HG03342 (cell line): ENCODE results near the gene NHSL2.
A peak's percentile ranks its signal among the peaks of the same experiment; 100 is the strongest.

Experiments
- ATAC-seq: cut with Tn5 transposase; IDR thresholded peaks from one replicate; pipeline ENCODE4 v1.9.1; 2021; ENCODE audit warnings: mild to moderate bottlenecking, moderate library complexity; ENCODE audit not compliant: unreplicated experiment

The NHSL2 gene

GRCh38 chrX:72102126-72102525 is 191.5 kb downstream of the NHSL2 start:
- no peak for ATAC-seq

GRCh38 chrX:72102760-72103159 is 192.1 kb downstream of the NHSL2 start:
- ATAC-seq, result no peak

DNA sequence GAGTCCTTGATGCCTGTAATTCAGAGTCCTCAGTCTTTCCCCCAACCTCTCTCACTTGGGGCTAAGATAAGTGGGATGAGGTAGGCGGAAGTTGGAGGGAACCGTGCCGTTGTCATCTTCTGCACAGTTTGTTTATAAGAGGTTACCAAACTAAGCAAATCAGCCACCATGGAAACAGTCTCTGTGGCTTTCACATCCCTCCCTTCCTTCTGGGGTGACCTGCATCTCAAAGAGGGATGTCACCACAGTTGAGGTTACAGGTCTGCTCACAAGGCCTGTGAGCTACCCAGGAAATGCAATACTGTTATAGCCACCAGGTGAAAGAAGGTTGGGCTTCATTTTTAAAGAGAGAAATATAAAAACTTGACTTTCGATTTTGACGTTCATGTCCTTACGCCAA is 194.8 kb downstream of the NHSL2 start:
- peak; percentile 63 for ATAC-seq

DNA sequence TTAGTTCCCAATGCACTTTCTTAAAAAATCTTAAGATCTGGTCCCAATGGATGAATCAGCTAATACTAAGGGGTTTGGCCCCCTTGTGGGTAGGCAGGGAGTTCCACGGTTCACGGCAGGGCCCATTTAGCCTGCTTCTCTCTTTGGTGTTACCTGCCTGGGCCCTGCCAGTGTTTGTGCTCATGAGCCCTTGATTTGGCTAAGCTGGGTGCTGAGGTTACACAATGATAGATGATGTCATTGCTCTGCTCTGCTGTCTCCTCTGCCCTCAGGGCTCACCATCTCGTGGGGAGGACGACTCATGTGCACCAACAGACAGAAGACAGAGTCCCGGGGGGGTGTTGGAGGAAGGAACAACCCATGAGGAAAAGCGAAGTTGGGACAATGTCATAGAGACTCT is 196.7 kb downstream of the NHSL2 start:
- no peak for ATAC-seq

- ATAC-seq, result no peak
Measured at GRCh38 chrX:72107841-72108595, 197.4 kb downstream of the NHSL2 start.

- no peak for ATAC-seq
Measured at GRCh38 chrX:72108666-72109065, 198.0 kb downstream of the NHSL2 start.

DNA sequence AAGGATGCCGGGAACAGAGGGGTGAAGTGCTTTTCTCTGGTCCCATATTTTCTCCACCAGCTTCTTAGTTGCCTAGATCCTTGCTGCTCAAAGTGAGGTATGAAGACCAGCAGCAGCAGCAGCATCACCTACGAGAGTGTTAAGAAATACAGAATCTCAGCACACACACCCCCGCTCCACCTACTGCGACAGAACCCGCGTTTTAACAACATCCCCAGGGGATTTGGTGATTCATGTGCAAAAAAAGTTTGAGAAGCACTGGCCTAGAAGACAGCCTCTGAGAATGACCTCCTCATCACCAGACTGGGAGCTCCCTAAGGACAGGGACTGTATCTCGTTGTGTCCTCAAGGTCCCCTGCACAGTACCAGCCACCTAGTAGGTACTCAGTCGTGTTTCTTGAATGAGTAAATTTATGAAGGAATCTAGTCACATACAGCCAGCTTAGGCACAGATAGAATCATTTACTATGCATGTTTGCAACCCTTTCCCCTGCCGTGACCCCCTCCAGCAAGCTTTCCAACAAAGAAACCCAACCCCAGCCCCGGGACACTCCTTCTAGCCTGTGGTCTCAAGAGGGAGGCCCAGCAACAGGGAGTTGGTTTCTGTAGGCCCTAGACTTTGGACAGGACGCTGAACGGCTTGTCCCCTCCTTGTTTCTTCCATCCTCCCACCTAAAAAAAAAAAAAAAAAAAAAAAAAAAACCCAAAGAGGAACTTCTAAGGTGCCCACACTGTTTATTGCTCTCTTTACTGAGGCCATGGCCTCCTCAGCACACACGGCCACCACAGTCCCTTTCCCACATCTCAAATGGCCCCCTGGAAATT is 199.6 kb downstream of the NHSL2 start:
- ATAC-seq, result no peak

GRCh38 chrX:72110876-72111708 is 200.4 kb downstream of the NHSL2 start:
- no peak for ATAC-seq

DNA sequence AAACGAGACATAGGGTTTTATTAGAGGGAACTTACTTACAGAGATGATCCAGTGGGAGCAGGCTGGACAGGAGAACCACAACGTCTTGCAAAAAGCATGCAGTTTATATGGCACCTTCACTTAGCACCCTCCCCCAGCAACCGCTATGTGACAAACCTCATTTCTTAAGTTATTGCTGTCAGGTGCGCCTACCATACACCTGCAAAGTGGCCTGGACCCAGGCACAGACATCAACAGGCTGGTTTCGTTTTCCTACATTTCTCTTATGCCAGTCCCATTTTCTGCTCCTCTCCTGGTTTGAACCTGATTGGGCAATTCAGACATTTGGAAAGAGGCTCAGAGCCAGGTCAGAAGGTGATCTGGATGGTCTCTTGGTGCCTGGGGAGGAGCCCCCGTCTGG is 202.8 kb downstream of the NHSL2 start:
- no peak for ATAC-seq

DNA sequence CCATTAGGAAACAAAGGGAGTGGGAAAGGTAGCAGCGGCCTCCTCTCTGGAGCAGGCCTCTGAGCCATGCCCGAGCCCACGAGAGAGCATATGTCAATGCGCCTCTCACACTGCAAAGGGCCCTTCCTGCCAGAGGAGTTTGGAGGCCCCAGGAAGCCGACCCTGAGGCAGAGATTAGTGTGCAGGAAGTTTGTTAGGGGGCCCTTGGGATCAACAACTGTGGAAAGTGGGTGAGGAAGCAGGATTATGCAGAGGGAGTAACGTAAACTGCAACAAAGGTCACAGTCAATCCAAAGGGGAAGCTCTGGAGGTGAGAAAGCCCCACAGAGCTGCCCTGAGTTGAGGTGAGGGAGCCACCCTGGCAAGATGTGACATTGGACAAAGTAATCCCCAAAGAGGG is 203.7 kb downstream of the NHSL2 start:
- no peak for ATAC-seq

- no peak for ATAC-seq
Measured at GRCh38 chrX:72114807-72115206, 204.2 kb downstream of the NHSL2 start.

GRCh38 chrX:72115380-72115779 is 204.7 kb downstream of the NHSL2 start:
- no peak for ATAC-seq

DNA sequence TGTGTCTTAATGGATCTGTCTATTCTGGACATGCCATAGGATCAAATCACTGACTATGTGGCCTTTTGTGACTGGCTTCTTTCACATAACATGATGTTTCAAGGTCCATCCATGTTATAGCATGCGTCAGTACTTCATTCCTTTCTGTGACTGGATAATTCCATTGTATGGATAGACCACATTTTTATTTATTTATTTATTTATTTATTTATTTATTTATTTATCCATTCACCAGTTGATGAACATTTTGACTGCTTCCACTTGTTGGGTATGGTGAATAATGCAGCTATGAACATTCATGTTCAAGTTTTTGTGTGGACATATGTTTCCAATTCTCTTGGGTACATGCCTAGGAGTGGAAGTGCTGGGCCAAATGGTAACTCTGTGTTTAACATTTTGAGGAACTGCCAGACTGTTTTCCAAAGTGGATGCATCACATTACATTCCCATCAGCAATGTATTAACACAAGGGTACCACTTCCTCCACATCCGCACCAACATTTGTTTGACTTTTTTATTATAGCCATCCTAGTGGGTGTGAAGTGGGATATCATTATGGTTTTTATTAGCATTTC is 207.1 kb downstream of the NHSL2 start:
- no peak for ATAC-seq

GRCh38 chrX:72120837-72121236 is 210.2 kb downstream of the NHSL2 start:
- ATAC-seq, result no peak

DNA sequence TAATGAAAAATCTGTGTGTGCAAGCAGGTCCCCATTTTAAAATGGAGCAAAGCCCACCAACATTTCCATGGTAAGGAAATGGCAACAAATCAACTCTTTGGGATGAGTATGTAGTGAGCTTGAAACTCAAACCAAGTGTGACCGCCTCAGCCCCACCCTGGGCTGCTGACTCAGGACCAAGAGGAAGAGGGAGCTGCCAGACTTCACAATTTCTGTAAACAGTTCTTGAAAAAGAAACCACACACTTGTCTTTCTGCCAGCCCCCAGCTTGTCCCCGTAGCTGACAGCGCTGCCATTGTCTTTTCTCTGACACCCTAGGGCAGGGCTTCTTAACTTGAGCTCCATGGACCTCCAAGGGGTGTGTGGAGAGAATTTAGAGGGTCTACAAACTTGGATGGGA is 210.7 kb downstream of the NHSL2 start:
- ATAC-seq, result peak; percentile 40

DNA sequence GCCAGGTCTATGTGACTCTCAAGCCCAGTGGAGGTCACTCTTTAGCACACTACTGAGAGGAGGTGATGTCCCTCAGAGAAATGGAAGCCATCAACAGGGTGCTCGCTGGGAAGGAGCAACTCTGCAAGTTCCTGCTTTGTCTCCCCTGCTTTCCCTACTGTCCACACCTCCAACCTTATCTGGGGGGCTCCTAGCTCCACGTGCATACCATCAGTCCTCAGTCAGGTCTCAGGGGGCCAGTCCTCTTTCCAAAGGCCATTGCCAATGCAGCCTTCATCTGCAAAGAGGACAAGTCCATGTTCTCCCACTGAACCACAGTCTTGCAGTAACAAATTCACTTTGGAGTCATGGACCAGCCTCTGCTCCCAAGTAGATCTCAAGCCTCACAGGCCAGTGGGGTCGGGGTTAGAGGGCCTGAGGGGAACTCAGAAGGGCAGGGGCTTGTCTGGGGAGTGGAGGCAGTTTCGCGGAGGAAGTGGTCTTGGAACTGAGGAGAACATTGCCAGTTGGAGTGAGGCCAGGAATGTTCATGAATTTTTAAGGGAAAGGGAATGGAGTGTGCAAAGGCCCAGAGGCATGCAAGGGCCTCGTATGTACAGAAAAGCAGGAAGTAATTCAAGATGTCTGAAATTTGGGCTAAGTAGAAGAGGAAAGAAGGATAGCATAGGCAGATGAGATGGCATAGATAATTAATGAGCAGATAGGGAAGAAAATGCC is 212.1 kb downstream of the NHSL2 start:
- no peak for ATAC-seq

GRCh38 chrX:72123471-72124185 is 213.0 kb downstream of the NHSL2 start:
- no peak for ATAC-seq

GRCh38 chrX:72124540-72125201 is 214.0 kb downstream of the NHSL2 start:
- ATAC-seq, result no peak

DNA sequence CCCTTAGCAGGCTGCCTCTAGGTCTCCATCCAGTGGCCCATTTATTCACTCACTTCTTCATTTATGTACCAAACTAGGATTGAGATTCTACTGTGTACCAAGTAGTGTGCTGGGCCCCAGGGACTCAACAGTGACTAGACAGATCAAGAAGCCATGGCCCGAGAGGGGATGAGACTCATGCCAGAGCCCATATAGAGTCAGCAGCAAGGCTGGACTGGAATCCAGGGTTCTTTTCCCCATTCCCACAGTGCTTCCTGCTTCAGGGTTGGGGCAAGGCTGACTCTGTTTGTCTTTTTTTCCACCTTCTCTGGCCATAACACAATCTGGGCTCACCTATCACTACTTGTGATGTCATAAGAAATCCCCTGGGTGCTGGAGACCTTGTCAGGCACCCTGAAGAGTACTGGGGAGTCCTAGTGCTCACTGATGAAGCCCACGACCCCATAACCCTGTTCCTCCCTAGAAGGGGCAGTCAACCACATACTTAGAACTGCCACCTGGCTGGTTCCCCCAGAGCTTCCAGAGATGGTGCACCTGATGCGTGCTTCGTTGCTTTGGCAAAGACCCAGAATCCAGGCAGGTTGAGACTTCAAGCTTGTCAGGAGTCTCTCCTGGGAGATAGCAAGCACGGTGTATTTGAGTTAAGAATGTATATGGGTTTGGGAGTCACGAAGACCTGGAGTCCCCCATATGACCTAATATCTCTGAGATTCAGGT is 214.8 kb downstream of the NHSL2 start:
- ATAC-seq, result no peak
